DMS 273 (cell line): ENCODE measurements around the gene KRTAP6-1.

Source experiments
- DNase-seq: peaks from one replicate; lab custom pipeline; 2025; ENCODE audit not compliant: unreplicated experiment; lab: John Stamatoyannopoulos, UW

Gene KRTAP6-1

DNA sequence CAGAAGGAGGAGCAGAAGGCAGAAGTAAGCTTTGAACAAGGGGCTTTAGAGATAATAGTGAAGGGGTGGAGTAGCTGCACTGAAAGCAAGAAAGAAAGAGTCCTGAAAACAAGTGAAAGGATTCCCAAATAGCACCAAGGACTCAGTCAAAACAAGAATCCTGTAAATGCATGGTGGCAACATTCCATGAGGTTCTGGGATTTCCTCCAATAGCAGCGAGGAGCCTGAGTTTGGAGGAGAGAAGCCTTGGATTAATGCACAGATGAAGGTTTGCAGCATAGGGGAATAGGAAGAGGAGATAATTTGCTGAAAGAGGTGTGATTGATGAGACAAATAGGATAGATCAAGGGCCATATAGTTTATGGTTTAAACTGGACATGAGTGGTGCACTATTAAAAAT is 34.4 kb downstream of the KRTAP6-1 start:
- DNase-seq = no peak

GRCh38 chr21:30577766-30578165 is 36.0 kb downstream of the KRTAP6-1 start:
- DNase-seq = no peak

DNA sequence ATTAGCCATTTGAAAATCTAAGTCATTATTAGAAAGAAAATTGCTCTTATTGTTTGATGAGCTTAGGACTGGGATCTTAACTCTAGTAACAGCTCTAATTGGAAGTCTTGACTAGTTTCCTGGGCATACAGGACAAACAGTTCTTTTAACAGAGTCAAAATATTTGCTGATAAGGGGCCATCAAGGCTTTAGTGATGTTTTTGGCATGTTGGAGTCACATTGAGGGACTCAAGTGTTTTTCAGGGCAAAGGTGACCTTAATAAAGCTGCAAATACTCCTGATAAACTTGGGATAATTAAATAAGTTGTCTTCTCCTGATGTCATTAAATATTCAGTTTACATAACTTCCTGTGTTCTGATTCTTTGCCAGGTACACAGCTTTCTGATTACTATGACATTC is 46.1 kb downstream of the KRTAP6-1 start:
- no peak for DNase-seq

DNA sequence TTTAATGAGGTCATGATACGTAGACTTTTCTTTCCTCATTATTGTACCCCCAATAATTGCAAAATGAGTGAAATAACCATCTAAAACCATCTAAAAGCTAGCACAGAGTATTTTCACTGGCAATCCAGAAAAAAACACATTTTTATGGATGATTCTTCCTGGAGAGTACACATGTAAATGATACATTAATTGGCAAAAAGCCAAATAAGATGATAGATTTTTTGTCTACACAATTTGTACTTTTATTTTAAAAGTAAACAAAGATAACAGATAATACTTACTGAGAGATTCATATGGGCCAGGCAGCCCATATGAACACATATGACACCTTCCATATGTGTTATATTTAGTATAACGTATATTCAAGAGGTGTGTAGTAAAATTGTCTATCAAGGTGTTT is 50.1 kb downstream of the KRTAP6-1 start:
- DNase-seq = no peak
